ENCODE data around the gene NR2C1. TPM values are rescaled to one million over a fixed set of nuclear protein-coding genes. Genes with fewer than 3 reads are reported as not detected.
A peak's percentile ranks its signal among the peaks of the same experiment; 100 is the strongest.

Gene NR2C1
- total and polyA plus RNA-seq, 9 of the 15 experiments (the other 6 are each of a cell fraction or from before 2014, with no cell fraction given), result 8.5 to 42.4 (median 35.6) TPM

DNA sequence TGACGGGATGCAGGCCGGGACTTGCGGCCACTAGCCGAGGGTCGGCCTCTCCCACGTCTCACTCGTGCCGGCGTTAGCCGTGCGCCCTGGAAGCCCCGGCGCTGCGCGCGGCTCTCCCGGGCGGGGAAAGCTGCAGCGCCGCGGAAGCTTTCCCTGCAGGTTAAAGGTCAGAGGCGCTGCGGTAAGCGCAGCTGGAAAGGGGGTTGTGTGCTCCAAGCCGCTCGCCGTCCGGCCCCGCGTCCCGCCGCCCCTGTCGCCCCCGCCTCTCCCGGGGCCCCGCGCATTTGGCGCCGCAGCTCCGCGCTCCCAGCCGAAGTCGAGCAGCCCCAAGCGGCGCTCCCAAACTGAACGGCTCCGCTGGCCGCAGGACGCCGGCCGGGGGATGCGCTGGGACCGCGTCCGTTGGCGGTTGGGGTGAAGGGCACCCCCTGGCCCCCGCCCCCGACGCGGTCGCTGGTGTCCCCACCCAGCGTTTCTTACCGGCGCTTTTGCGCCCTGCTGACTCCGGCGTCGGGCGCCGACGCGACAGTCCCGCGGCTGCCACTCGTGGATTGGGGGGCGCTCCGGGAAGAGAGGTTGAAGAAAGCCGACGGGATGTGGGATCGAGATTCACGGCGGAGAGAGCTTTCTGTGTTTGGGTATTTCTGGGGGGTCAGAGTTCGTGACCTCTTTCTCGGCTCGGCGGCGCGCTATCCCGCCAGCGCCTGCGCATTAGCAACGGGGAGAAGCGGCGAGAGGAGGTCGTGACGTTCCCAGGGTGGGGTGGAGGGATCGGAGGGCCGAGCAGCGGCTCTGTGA is at the start of gene NR2C1 (continued):
- TF ChIP-seq, protein P1, sequence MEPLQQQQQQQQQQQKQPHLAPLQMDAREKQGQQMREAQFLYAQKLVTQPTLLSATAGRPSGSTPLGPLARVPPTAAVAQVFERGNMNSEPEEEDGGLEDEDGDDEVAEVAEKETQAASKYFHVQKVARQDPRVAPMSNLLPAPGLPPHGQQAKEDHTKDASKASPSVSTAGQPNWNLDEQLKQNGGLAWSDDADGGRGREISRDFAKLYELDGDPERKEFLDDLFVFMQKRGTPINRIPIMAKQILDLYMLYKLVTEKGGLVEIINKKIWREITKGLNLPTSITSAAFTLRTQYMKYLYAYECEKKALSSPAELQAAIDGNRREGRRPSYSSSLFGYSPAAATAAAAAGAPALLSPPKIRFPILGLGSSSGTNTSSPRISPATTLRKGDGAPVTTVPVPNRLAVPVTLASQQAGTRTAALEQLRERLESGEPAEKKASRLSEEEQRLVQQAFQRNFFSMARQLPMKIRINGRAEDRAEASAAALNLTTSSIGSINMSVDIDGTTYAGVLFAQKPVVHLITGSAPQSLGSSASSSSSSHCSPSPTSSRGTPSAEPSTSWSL (CRISPR knock-in tag; IDR thresholded peaks at IDR 0.05; ENCODE audit: borderline replicate concordance), result no peak
- no peak for TF ChIP-seq ZNF184 (CRISPR knock-in tag; IDR thresholded peaks at IDR 0.05)
- TF ChIP-seq TBP (optimal IDR thresholded peaks at IDR 0.05; ENCODE audit: low read depth, low read length), result no peak
- TF ChIP-seq MYC (IDR thresholded peaks at IDR 0.05; ENCODE audit: low read depth, low read length), result no peak
- TF ChIP-seq MYC (CRISPR knock-in tag; IDR thresholded peaks at IDR 0.05; ENCODE audit: borderline replicate concordance, low read depth), result no peak
- TF ChIP-seq, protein P2, sequence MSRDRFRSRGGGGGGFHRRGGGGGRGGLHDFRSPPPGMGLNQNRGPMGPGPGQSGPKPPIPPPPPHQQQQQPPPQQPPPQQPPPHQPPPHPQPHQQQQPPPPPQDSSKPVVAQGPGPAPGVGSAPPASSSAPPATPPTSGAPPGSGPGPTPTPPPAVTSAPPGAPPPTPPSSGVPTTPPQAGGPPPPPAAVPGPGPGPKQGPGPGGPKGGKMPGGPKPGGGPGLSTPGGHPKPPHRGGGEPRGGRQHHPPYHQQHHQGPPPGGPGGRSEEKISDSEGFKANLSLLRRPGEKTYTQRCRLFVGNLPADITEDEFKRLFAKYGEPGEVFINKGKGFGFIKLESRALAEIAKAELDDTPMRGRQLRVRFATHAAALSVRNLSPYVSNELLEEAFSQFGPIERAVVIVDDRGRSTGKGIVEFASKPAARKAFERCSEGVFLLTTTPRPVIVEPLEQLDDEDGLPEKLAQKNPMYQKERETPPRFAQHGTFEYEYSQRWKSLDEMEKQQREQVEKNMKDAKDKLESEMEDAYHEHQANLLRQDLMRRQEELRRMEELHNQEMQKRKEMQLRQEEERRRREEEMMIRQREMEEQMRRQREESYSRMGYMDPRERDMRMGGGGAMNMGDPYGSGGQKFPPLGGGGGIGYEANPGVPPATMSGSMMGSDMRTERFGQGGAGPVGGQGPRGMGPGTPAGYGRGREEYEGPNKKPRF (IDR thresholded peaks at IDR 0.05; ENCODE audit: low read depth, low read length), result no peak
- peak; percentile 80 for TF ChIP-seq CXXC5 (CRISPR knock-in tag; IDR thresholded peaks at IDR 0.05)
- TF ChIP-seq ZNF717 (CRISPR knock-in tag; IDR thresholded peaks at IDR 0.05), result no peak
- no peak for TF ChIP-seq ZNF174 (CRISPR knock-in tag; IDR thresholded peaks at IDR 0.05)
- no peak for TF ChIP-seq ZNF780A (CRISPR knock-in tag; IDR thresholded peaks at IDR 0.05)
- TF ChIP-seq SRF (CRISPR knock-in tag; IDR thresholded peaks at IDR 0.05), result peak in 1 of 2 experiments; percentile 72; a peak in 1 of 4 replicates
- TF ChIP-seq ZNF584 (CRISPR knock-in tag; IDR thresholded peaks at IDR 0.05; ENCODE audit: low read depth), result no peak
- TF ChIP-seq MXI1 (IDR thresholded peaks at IDR 0.05; ENCODE audit: low read depth, low read length), result peak; percentile 18; the same call in 1 of the 2 replicates
- no peak for TF ChIP-seq FOXJ3 (CRISPR knock-in tag; IDR thresholded peaks at IDR 0.05)
- peak; percentile 68 for TF ChIP-seq RBM22 (IDR thresholded peaks at IDR 0.05; ENCODE audit: low read depth, low read length, poor library complexity, severe bottlenecking)
- TF ChIP-seq, protein P3, sequence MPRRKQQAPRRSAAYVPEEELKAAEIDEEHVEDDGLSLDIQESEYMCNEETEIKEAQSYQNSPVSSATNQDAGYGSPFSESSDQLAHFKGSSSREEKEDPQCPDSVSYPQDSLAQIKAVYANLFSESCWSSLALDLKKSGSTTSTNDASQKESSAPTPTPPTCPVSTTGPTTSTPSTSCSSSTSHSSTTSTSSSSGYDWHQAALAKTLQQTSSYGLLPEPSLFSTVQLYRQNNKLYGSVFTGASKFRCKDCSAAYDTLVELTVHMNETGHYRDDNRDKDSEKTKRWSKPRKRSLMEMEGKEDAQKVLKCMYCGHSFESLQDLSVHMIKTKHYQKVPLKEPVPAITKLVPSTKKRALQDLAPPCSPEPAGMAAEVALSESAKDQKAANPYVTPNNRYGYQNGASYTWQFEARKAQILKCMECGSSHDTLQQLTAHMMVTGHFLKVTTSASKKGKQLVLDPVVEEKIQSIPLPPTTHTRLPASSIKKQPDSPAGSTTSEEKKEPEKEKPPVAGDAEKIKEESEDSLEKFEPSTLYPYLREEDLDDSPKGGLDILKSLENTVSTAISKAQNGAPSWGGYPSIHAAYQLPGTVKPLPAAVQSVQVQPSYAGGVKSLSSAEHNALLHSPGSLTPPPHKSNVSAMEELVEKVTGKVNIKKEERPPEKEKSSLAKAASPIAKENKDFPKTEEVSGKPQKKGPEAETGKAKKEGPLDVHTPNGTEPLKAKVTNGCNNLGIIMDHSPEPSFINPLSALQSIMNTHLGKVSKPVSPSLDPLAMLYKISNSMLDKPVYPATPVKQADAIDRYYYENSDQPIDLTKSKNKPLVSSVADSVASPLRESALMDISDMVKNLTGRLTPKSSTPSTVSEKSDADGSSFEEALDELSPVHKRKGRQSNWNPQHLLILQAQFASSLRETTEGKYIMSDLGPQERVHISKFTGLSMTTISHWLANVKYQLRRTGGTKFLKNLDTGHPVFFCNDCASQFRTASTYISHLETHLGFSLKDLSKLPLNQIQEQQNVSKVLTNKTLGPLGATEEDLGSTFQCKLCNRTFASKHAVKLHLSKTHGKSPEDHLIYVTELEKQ (CRISPR knock-in tag; IDR thresholded peaks at IDR 0.05), result no peak
- TF ChIP-seq, protein P4, sequence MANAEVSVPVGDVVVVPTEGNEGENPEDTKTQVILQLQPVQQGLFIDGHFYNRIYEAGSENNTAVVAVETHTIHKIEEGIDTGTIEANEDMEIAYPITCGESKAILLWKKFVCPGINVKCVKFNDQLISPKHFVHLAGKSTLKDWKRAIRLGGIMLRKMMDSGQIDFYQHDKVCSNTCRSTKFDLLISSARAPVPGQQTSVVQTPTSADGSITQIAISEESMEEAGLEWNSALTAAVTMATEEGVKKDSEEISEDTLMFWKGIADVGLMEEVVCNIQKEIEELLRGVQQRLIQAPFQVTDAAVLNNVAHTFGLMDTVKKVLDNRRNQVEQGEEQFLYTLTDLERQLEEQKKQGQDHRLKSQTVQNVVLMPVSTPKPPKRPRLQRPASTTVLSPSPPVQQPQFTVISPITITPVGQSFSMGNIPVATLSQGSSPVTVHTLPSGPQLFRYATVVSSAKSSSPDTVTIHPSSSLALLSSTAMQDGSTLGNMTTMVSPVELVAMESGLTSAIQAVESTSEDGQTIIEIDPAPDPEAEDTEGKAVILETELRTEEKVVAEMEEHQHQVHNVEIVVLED (CRISPR knock-in tag; IDR thresholded peaks at IDR 0.05), result peak; percentile 35; the same call in 1 of the 2 replicates
- peak; percentile 18; the same call in 1 of the 2 replicates for TF ChIP-seq NFIC (IDR thresholded peaks at IDR 0.05)
- TF ChIP-seq ZNF76 (CRISPR knock-in tag; IDR thresholded peaks at IDR 0.05; ENCODE audit: borderline replicate concordance), result no peak

All from K562 (cell line).